Kidney tubule cell (primary cell): Measurements from ENCODE around the gene PPP1R15B.

Experiments
- DNase-seq: peaks from one replicate; pipeline ENCODE4 v3.0.0-alpha.2; 2018; ENCODE audit warnings: low spot score

Gene PPP1R15B

DNA sequence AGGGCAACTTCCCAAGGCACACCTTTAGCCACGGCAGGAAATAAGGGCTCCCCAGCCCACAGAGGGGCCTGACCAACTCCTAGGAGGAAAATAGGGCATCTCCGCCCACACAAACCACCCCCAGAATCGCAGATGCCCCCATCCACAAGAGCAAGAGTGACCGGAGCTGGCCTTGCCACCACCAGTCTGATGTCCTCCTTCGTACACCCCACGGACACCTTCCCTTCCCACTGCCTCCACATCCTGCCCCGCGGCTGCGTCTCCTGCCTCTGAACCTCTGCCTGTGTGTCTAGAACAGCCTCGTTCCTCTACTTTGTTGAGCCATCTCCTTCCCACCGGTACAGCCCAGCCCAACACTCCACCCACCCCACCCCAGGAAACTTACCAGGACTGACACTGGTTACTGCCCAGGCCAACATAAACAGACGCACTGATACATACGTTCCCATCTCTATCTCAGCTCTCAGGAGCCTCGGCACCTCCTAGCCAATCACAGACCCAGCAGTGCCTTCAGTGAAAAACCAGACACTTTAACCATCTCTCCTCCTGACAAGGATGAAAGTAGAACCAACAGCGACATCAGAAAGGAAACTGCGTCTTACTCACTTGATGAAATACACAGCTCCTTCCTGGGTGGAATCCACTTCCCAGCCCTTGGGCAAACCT is 44.3 kb downstream of the PPP1R15B start:
- no peak for DNase-seq

DNA sequence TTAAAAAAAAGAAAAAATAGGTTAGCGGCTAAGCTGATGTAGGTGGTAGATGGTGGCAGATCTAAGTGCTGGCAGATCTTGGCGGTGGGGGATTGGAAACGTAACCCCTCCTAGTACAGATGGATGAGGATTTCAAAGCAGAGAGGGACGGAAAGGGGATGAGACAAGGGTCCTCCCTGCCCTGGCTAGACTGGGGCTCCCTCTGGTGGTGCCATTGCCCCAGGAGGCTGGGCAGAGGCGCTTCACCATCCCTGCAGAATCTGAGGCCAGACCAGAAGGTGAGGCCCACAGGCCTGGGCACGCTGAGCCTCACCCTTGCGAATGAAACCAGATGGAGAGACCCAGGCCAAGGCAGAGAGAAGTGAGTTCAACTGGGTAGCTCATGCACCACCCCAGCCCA is 44.9 kb downstream of the PPP1R15B start:
- no peak for DNase-seq

DNA sequence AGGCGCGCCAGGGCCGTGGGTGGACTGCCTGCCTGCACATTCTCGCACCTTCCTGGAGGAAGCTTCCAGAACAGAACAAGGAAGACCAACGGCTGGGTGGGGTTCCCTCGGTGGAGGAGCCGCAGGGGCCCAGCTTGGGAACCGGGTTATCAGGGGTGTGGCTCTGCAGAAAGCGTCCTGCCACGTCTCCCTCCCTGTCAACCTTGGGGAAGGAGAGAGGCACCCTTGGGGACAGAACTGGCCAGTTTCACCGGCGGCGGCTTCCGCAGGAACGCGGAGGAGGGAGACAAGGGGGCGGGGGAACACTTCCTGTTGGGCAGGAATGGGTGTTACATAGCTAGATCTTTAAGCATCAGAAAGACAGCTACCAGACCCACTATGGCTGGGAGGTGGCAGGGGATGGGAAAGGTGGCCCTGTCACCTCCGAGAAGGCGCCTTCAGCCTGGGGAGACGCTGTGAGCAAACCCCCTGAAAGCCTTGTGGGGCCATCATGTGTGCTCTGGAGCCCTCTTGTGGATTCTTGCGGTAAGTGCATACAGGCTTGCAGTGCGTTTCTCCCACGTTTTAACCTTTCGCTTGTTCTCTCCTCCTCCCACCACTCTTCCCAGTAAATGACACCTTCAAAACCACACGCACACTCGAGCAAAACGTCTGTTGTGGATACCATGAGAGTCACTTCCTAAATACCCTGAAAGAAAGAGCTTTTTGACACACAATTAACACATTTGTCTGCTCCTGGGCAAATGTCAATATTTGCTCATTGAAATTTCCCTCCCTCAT is 48.1 kb downstream of the PPP1R15B start:
- peak; percentile 77 for DNase-seq

DNA sequence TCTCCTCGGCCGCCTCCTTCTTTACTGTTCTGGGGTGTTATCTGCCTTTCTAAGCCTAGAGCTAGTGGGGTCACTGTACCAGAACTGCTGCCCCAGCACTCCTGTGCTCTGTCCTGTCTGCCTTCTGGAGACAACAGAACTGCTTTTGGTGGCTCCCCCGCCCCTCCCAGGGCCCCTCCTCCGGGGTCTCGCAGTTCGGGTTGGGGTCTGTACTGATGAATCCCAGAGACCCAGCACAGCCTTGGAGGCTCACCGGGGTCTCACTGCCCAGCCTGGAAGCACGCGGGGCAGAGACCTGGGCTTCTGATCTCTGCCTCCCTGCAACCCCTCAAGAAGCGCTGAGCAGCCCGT is 48.7 kb downstream of the PPP1R15B start:
- no peak for DNase-seq

DNA sequence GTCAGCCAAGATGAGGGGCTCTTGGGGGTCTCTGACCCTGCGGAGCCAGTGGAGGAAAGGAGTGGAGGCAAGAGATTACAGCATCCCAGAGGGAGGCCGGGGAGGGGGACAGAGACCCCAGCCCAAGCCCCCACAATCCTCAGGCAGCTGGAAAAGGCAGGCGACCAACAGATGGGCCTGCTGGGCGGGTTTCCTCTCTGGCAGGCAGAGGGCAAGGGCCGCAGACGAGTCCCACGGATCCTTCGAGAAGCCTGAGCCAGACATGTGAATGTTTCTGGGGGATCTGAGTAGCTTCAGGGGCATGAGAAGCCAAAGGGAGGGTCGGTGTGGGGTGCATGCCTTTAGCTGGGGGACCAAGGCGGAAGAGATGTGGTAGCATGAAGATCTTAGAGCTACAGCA is 49.8 kb downstream of the PPP1R15B start:
- no peak for DNase-seq

DNA sequence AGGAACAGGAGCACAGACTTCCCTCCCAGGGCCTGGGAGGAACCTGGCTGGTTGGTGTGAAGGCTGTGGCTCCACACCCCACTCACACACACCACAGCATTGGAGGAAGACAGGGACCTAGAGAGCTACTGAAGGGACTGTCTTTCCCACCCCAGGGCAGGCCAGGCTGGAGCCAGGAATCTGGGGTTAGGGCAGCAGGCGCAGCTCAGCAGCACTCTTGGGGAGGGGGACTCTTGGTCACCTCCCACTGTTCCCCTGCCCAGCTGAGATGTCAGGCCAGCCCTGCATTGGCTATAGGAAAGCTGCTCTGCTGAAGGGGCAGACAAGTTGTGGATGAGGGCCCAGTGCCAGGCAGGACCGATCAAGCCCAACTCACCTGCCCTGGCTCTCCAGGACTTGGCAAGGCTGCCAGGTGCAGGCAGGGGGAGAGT is 50.3 kb downstream of the PPP1R15B start:
- no peak for DNase-seq

DNA sequence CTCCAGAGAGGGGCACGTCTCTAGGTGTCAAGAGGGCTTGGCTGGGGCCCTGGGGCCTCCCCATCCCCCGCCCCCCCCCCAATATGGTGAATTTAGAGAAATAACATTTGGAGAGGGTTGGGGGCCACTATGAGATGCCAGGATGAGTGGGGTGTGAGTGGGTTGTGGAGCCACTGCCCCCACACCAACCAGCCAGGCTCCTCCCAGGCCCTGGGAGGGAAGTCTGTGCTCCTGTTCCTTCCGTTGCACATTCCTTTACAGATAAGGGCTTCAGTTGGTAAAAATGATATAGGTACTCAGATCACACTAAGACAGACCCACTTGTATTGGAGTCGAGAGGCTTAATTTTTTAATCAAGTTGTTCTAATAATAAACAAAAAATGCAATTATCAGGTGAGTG is 51.3 kb downstream of the PPP1R15B start:
- DNase-seq, result no peak

DNA sequence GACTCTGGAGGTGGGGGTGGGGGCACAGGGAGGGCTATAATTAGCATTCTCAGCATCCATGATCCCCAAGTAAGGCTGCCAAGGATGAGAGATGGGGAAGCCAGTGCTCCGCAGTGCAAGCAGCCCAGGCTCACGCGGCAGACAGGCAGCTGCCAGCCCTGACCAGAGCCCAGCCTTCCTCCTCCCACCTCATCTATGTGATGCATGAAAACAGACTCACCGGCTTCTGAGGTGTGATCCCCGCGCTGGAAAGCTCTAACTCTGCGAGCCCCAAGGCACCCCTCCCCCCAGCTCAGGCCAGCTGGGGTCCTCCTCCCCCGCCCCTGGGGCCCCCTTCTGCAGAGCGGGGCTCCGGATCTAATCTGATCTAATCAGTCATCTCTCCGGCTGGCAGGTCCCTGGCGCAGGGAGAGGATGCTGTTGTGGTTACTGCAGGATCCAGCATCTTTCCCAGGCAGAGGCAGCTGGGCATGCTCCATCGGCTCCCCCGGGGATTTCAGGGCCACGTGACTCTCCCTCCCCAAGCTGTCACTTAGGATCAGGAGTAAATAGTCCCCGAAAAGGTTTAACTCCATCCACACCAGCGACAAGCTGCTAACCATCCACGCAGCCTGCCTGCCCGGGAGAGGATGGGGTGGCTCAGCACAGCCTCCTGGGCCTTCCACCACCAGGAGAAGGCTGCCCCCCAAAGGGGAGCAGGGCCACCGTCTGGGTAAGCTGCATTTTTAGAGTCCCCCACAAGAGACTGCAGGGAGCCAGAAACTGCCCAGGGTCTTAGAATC is 52.0 kb downstream of the PPP1R15B start, which contains the start of gene PLEKHA6:
TSS of gene PLEKHA6 (minus strand) at position 456 of the 782 bp plus-strand sequence. CDS start 86,202 bp downstream, outside the sequence.
- DNase-seq, result no peak

DNA sequence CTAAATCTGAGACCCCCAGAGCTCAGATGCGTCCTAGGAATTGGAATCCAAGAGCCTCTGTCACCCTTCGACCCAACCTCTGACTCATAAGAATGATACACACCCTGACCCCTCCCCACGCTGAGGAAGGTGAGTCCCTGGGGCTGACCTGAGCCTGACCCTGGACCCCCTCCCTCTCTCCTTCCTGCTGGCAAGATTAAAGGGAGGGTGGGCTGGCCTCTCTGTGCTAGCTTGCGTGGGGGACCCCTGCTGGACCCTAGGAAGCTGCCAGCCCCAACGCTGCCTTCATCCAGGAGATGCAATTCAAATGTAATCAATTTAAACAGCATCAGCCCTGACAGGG is 52.5 kb downstream of the PPP1R15B start:
- no peak for DNase-seq

DNA sequence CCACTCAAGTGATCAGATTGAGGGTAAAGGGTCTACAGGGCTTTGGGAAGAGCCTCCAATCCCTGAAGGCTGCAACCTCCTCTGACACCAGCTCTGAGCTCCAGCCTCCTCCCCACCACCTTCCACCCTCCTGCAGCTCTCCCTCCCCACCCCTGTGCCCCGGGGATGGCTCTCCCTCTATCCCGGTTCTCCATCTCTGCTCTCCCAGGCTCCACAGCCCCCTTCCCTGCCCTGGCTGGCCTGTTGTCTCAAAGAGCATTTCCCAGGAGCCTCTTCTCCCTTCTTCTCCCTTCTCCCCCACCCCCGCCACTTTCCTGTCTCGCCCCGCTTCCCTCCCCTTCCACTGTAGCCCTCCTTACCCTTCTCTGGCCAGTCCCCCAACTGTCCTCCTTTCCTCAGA is 53.0 kb downstream of the PPP1R15B start:
- no peak for DNase-seq

DNA sequence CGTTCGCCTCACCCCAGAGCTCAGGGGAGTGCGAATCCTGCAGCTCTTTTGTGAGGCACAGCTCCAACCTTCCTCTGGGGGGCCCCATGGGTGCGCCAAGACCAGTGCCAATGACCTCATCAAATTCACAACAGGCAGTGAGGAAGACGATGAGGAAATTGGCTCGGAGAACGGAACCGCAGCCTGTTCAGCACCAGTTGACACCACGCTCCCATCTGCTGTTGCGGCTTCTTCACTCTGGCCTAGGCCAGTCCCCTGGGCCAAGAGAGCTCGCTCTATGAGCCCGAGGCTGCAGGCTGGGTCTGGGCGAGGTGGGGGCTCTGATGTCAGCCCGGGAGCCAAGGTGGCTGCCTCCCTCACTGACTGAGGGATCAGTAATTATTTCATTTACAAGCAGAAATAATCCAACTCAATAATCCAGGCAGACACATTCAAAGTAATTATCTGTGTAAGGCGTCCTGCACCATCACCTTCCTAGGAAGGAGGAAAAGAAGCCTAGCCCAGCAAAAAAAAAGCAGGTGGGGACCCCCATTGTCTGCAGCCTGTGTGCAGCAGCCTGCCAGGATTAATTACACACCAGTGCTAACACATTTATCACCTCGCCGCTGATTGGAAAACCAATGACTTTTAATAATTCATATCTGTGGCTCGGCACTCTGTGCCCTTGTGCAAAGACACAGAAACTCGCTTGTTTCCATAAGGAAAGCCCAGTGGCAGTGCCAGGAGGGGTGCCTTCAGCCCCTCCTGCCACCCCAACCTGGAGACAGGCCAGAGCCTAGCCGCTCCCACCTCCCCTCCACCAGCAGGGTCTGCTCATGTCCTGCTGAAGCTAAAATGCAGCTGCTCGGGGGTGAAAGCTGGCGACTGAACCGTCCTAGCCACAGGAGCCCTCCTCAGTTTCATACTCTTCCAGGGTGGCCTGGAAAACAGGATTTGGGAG is 53.8 kb downstream of the PPP1R15B start:
- DNase-seq, result no peak

DNA sequence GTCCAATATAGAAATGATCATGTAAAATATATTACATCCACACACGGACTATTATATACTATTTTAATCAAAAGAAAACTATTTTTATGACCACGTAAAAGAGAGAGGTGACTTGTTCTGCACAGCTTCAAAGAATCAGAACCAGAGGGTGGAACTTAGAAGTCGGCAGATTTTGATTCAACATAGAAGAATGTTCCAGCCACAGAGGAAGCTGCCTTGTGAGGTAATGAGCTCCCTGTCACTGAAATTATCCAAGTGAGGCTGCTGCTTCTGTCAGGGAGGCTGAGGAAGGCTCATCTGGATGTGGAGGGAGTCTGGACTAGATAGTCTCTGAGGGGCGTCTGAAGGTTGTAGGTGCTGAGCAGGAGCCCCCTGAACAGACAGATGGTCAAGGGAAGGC is 54.6 kb downstream of the PPP1R15B start:
- no peak for DNase-seq

DNA sequence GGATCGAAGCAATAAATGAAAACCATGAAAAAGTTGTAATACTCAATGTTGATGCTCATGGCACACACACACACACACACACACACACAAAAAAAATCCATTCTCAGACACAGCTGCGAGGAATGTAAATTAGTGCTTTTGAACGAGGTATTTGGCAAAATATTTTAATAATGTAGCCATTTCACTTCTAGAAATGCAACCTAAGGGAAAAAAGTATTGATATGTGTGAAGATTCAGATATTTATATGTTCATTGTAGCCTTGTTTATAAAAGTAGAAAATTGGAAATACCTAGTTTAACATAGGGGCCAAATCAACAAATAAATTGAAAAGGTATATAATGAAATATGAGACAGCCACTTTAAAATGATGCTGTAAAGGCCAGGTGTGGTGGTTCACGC is 55.7 kb downstream of the PPP1R15B start:
- DNase-seq, result no peak

DNA sequence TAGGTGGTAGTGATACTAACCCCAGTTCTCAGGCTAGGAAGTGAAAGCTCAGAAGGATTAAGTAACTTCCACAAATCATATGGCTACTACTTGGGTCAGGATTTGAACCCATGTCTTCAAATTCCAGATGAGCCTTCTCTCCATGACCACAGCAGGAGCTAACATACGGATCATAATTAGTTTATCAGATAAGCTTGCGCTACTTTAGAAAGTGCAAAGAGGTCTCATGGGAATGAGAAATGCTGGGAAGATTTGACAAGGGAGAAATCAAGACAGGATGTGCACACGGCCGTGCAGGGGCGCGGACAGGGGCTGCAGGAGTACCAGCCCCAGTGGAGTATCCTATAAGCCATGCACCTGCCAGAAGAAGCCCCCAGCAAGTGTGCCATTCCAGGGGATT is 57.0 kb downstream of the PPP1R15B start:
- no peak for DNase-seq
